ENCODE results near the gene HAS3. TPM values are rescaled to one million over a fixed set of nuclear protein-coding genes. Genes with fewer than 3 reads are reported as not detected.
"Not testable (repeated sequence)": the region's sequence is repeated elsewhere in the genome, so short reads cannot be mapped to it uniquely, and the experiment has no call there.

HAS3 gene
- total RNA-seq, 2 donors from 2014 or later, result 0.36 to 0.98 TPM

- Mint-ChIP-seq H3K27me3 (no peaks in the 10 kb centered on the region), H3K4me3 (no peak overlapping the region), H3K4me1 (ENCODE audit: low read depth in 2 of 2) (peaks cover 0 to 3% of the 10 kb centered on the region in 2 donors), H3K36me3 (no peaks in the 10 kb centered on the region), H3K9me3 (no peaks in the 10 kb centered on the region), H3K27ac (no peak overlapping the region)
- no peak for DNase-seq (ENCODE audit: low spot score)
- no peak for ATAC-seq
Measured at GRCh38 chr16:69115837-69116236, 10.4 kb downstream of the HAS3 start.

- Mint-ChIP-seq H3K4me1 (ENCODE audit: low read depth in 2 of 2) (peaks cover 0 to 3% of the 10 kb centered on the region in 2 donors), H3K27ac (no peak overlapping the region), H3K36me3 (no peaks in the 10 kb centered on the region), H3K27me3 (no peaks in the 10 kb centered on the region), H3K4me3 (no peak overlapping the region), H3K9me3 (no peaks in the 10 kb centered on the region)
- DNase-seq (ENCODE audit: low spot score), result no peak
- no peak for ATAC-seq
Measured at GRCh38 chr16:69116256-69116875, 10.9 kb downstream of the HAS3 start.

- no peaks in the 10 kb centered on the region for H3K9me3 Mint-ChIP-seq
- peaks cover 0 to 3% of the 10 kb centered on the region in 2 donors for H3K4me1 Mint-ChIP-seq (ENCODE audit: low read depth in 2 of 2)
- H3K27ac Mint-ChIP-seq, result no peak overlapping the region
- H3K4me3 Mint-ChIP-seq, result no peak overlapping the region
- no peaks in the 10 kb centered on the region for H3K27me3 Mint-ChIP-seq
- ATAC-seq (no peak), DNase-seq (ENCODE audit: low spot score) (no peak)
- H3K36me3 Mint-ChIP-seq, result no peaks in the 10 kb centered on the region
Measured at GRCh38 chr16:69116906-69117305, 11.5 kb downstream of the HAS3 start.

- Mint-ChIP-seq H3K27ac (no peak overlapping the region), H3K9me3 (no peaks in the 10 kb centered on the region), H3K4me1 (ENCODE audit: low read depth in 2 of 2) (no peaks in the 10 kb centered on the region), H3K4me3 (no peak overlapping the region), H3K27me3 (no peaks in the 10 kb centered on the region), H3K36me3 (no peaks in the 10 kb centered on the region)
- DNase-seq (ENCODE audit: low spot score), result no peak
- ATAC-seq, result no peak
Measured at GRCh38 chr16:69118468-69118867, 13.0 kb downstream of the HAS3 start.

GRCh38 chr16:69118994-69119393, 13.5 kb downstream of the HAS3 start:
- no peaks in the 10 kb centered on the region for H3K36me3 Mint-ChIP-seq
- no peaks in the 10 kb centered on the region for H3K9me3 Mint-ChIP-seq
- H3K4me1 Mint-ChIP-seq (ENCODE audit: low read depth in 2 of 2), result peaks cover 0 to 2% of the 10 kb centered on the region in 2 donors
- DNase-seq (ENCODE audit: low spot score) (no peak), ATAC-seq (no peak)
- H3K27me3 Mint-ChIP-seq, result no peaks in the 10 kb centered on the region
- H3K4me3 Mint-ChIP-seq, result no peak overlapping the region
- no peak overlapping the region for H3K27ac Mint-ChIP-seq

GRCh38 chr16:69119536-69119935, 14.1 kb downstream of the HAS3 start:
- no peaks in the 10 kb centered on the region for H3K27me3 Mint-ChIP-seq
- H3K4me3 Mint-ChIP-seq, result no peak overlapping the region
- H3K36me3 Mint-ChIP-seq, result no peaks in the 10 kb centered on the region
- no peak overlapping the region for H3K27ac Mint-ChIP-seq
- H3K9me3 Mint-ChIP-seq, result no peaks in the 10 kb centered on the region
- DNase-seq (ENCODE audit: low spot score) (no peak), ATAC-seq (no peak)
- peaks cover 0 to 4% of the 10 kb centered on the region in 2 donors for H3K4me1 Mint-ChIP-seq (ENCODE audit: low read depth in 2 of 2)

- no peak overlapping the region for H3K4me3 Mint-ChIP-seq
- no peaks in the 10 kb centered on the region for H3K27me3 Mint-ChIP-seq
- H3K27ac Mint-ChIP-seq, result no peak overlapping the region
- H3K9me3 Mint-ChIP-seq, result no peaks in the 10 kb centered on the region
- ATAC-seq (no peak), DNase-seq (ENCODE audit: low spot score) (no peak)
- H3K4me1 Mint-ChIP-seq (ENCODE audit: low read depth in 2 of 2), result peaks cover 0 to 4% of the 10 kb centered on the region in 2 donors
- H3K36me3 Mint-ChIP-seq, result no peaks in the 10 kb centered on the region
Measured at GRCh38 chr16:69120096-69120664, 14.7 kb downstream of the HAS3 start.

GRCh38 chr16:69123910-69124309, 18.5 kb downstream of the HAS3 start:
- peak in 1 of 2 donors; percentile 61 for ATAC-seq
- no peak overlapping the region for H3K4me3 Mint-ChIP-seq
- peaks cover 0 to 6% of the 10 kb centered on the region in 2 donors for H3K4me1 Mint-ChIP-seq (ENCODE audit: low read depth in 2 of 2)
- no peak overlapping the region for H3K27ac Mint-ChIP-seq
- DNase-seq (ENCODE audit: low spot score), result no peak
- H3K27me3 Mint-ChIP-seq, result no peaks in the 10 kb centered on the region
- no peaks in the 10 kb centered on the region for H3K9me3 Mint-ChIP-seq
- peaks cover 6% of the 10 kb centered on the region for H3K36me3 Mint-ChIP-seq

- not testable (repeated sequence) for H3K36me3 Mint-ChIP-seq; H3K4me3 Mint-ChIP-seq; H3K27me3 Mint-ChIP-seq; H3K27ac Mint-ChIP-seq; ATAC-seq; H3K4me1 Mint-ChIP-seq (ENCODE audit: low read depth in 2 of 2); DNase-seq (ENCODE audit: low spot score); H3K9me3 Mint-ChIP-seq
Measured at GRCh38 chr16:69124406-69124805, 19.0 kb downstream of the HAS3 start.

- not testable (repeated sequence) for H3K27me3 Mint-ChIP-seq; H3K36me3 Mint-ChIP-seq; DNase-seq (ENCODE audit: low spot score); H3K4me3 Mint-ChIP-seq; H3K9me3 Mint-ChIP-seq; ATAC-seq
- Mint-ChIP-seq H3K27ac (peak overlapping the region in 1 of 2 donors; percentile 50), H3K4me1 (ENCODE audit: low read depth in 2 of 2) (peaks cover 0 to 10% of the 10 kb centered on the region in 2 donors)
Measured at GRCh38 chr16:69124961-69125360, 19.5 kb downstream of the HAS3 start.

GRCh38 chr16:69126221-69126620, 20.8 kb downstream of the HAS3 start:
- no peak overlapping the region for H3K4me3 Mint-ChIP-seq
- ATAC-seq, result no peak
- H3K4me1 Mint-ChIP-seq (ENCODE audit: low read depth in 2 of 2), result peaks cover 9 to 19% of the 10 kb centered on the region in 2 donors
- peaks cover 6% of the 10 kb centered on the region for H3K36me3 Mint-ChIP-seq
- no peak overlapping the region for H3K27ac Mint-ChIP-seq
- no peak for DNase-seq (ENCODE audit: low spot score)
- no peaks in the 10 kb centered on the region for H3K27me3 Mint-ChIP-seq
- no peaks in the 10 kb centered on the region for H3K9me3 Mint-ChIP-seq

- not testable (repeated sequence) for H3K9me3 Mint-ChIP-seq; DNase-seq (ENCODE audit: low spot score); H3K27me3 Mint-ChIP-seq; H3K4me3 Mint-ChIP-seq; H3K36me3 Mint-ChIP-seq; ATAC-seq
- Mint-ChIP-seq H3K27ac (peak overlapping the region; percentile 24 to 54), H3K4me1 (ENCODE audit: low read depth in 2 of 2) (peaks cover 15 to 25% of the 10 kb centered on the region in 2 donors)
Measured at GRCh38 chr16:69126801-69127200, 21.3 kb downstream of the HAS3 start.

GRCh38 chr16:69127966-69128510, 22.6 kb downstream of the HAS3 start:
- no peak for DNase-seq (ENCODE audit: low spot score)
- Mint-ChIP-seq H3K27ac (no peak overlapping the region), H3K4me3 (no peak overlapping the region), H3K4me1 (ENCODE audit: low read depth in 2 of 2) (peaks cover 16 to 31% of the 10 kb centered on the region in 2 donors), H3K9me3 (no peaks in the 10 kb centered on the region), H3K27me3 (no peaks in the 10 kb centered on the region), H3K36me3 (peaks cover 6% of the 10 kb centered on the region)
- no peak for ATAC-seq

GRCh38 chr16:69130461-69130860, 25.0 kb downstream of the HAS3 start:
- H3K4me3 Mint-ChIP-seq, result peak overlapping the region; percentile 92
- peaks cover 15% of the 10 kb centered on the region for H3K36me3 Mint-ChIP-seq
- peaks cover 32 to 42% of the 10 kb centered on the region in 2 donors for H3K4me1 Mint-ChIP-seq (ENCODE audit: low read depth in 2 of 2)
- DNase-seq (ENCODE audit: low spot score) (no peak), ATAC-seq (no peak)
- peak overlapping the region; percentile 84 to 85 for H3K27ac Mint-ChIP-seq
- H3K27me3 Mint-ChIP-seq, result no peaks in the 10 kb centered on the region
- no peaks in the 10 kb centered on the region for H3K9me3 Mint-ChIP-seq
